Glutamatergic neuron (in vitro differentiated cells): ENCODE measurements around the gene CCDC171. TPM values are rescaled to one million over a fixed set of nuclear protein-coding genes. Genes with fewer than 3 reads are reported as not detected.

Experiments used
- DNase-seq: peaks from one replicate; pipeline ENCODE4 v3.0.0; 2022
- H3K27ac Mint-ChIP-seq: one replicate; pipeline ENCODE4 v1.8.0; 2020; ENCODE audit warnings: mild to moderate bottlenecking, mixed read lengths, inconsistent platforms; ENCODE audit not compliant: unreplicated experiment
- H3K27me3 Mint-ChIP-seq: one replicate; pipeline ENCODE4 v1.8.0; 2020; ENCODE audit warnings: mild to moderate bottlenecking, moderate library complexity, mixed read lengths, inconsistent platforms; ENCODE audit not compliant: unreplicated experiment
- H3K36me3 Mint-ChIP-seq: one replicate; pipeline ENCODE4 v1.8.0; 2020; ENCODE audit warnings: mild to moderate bottlenecking, mixed read lengths, inconsistent platforms; ENCODE audit not compliant: unreplicated experiment
- H3K4me1 Mint-ChIP-seq: one replicate; pipeline ENCODE4 v1.8.0; 2020; ENCODE audit warnings: mild to moderate bottlenecking, low read depth, mixed read lengths, inconsistent platforms; ENCODE audit not compliant: unreplicated experiment
- H3K4me3 Mint-ChIP-seq: one replicate; pipeline ENCODE4 v1.8.0; 2020; ENCODE audit warnings: mild to moderate bottlenecking, mixed read lengths, inconsistent platforms; ENCODE audit not compliant: unreplicated experiment
- H3K9me3 Mint-ChIP-seq: one replicate; pipeline ENCODE4 v1.8.0; 2020; ENCODE audit warnings: mild to moderate bottlenecking, moderate library complexity, mixed read lengths, inconsistent platforms; ENCODE audit not compliant: unreplicated experiment
- CTCF ChIP-seq: fragments of 200-600 bp; sonication (generic); IDR thresholded peaks from one replicate; pipeline ENCODE4 v1.5.0; 2021; ENCODE audit not compliant: partially characterized antibody, unreplicated experiment
- total RNA-seq: library from RNA; stranded (reverse); fragmentation: NEBNext Ultra II Directional; extraction: Animal tissue kit (Norgen Biotek cat#: 25700); gene quantifications from one replicate; pipeline ENCODE4 v1.2.1, GENCODE V29; 2021; ENCODE audit not compliant: unreplicated experiment

CCDC171 gene
- total RNA-seq, 1 donor from 2014 or later = 3.2 TPM

- no peak for DNase-seq
- Mint-ChIP-seq H3K27me3 (peaks cover 2% of the 10 kb centered on the region), H3K4me3 (no peak overlapping the region), H3K4me1 (no peaks in the 10 kb centered on the region), H3K27ac (no peak overlapping the region), H3K9me3 (peaks cover 3% of the 10 kb centered on the region), H3K36me3 (no peaks in the 10 kb centered on the region)
- TF ChIP-seq CTCF = no peak
Measured at GRCh38 chr9:15889555-15889954, 336.7 kb downstream of the CCDC171 start.

- Mint-ChIP-seq H3K36me3 (peaks cover 6% of the 10 kb centered on the region), H3K9me3 (peaks cover 2% of the 10 kb centered on the region), H3K27me3 (no peaks in the 10 kb centered on the region), H3K4me1 (no peaks in the 10 kb centered on the region), H3K27ac (no peak overlapping the region), H3K4me3 (no peak overlapping the region)
- no peak for TF ChIP-seq CTCF
- DNase-seq = no peak
Measured at GRCh38 chr9:15901572-15901971, 348.7 kb downstream of the CCDC171 start.

GRCh38 chr9:15909297-15909696, 356.5 kb downstream of the CCDC171 start:
- H3K27me3 Mint-ChIP-seq = peaks cover 2% of the 10 kb centered on the region
- H3K27ac Mint-ChIP-seq = no peak overlapping the region
- H3K4me1 Mint-ChIP-seq = no peaks in the 10 kb centered on the region

GRCh38 chr9:15915711-15916110, 362.9 kb downstream of the CCDC171 start:
- Mint-ChIP-seq H3K9me3 (no peaks in the 10 kb centered on the region), H3K27me3 (peaks cover 2% of the 10 kb centered on the region), H3K27ac (no peak overlapping the region), H3K36me3 (peaks cover 7% of the 10 kb centered on the region), H3K4me1 (no peaks in the 10 kb centered on the region), H3K4me3 (no peak overlapping the region)
- TF ChIP-seq CTCF = no peak
- no peak for DNase-seq

More at GRCh38 chr9:15909297-15909696, 356.5 kb downstream of the CCDC171 start:
- DNase-seq = no peak
- Mint-ChIP-seq H3K4me3 (no peak overlapping the region), H3K36me3 (no peaks in the 10 kb centered on the region), H3K9me3 (no peaks in the 10 kb centered on the region)
- no peak for TF ChIP-seq CTCF

GRCh38 chr9:15927161-15927560, 374.3 kb downstream of the CCDC171 start:
- no peak for DNase-seq
- Mint-ChIP-seq H3K27ac (no peak overlapping the region), H3K9me3 (peaks cover 1% of the 10 kb centered on the region), H3K36me3 (no peaks in the 10 kb centered on the region), H3K27me3 (no peaks in the 10 kb centered on the region), H3K4me1 (no peaks in the 10 kb centered on the region), H3K4me3 (no peak overlapping the region)
- TF ChIP-seq CTCF = no peak
